Brain microvascular endothelial cell (primary cell): ENCODE data around the gene ACYP1.

Experiments used
- DNase-seq: peaks from one replicate; pipeline ENCODE4 v3.0.0-alpha.2; 2020
- H3K27ac ChIP-seq: fragments of 250-450 bp; sonication (Bioruptor Pico); 2 replicates; pipeline ENCODE4 v1.5.1; 2020; ENCODE audit warnings: mild to moderate bottlenecking, moderate library complexity
- H3K27me3 ChIP-seq: fragments of 250-450 bp; sonication (Bioruptor Pico); replicated peaks from 2 replicates; pipeline ENCODE4 v1.5.1; 2020; ENCODE audit warnings: mild to moderate bottlenecking
- H3K36me3 ChIP-seq: fragments of 250-450 bp; sonication (Bioruptor Pico); replicated peaks from 2 replicates; pipeline ENCODE4 v1.5.1; 2020; ENCODE audit warnings: mild to moderate bottlenecking
- H3K4me3 ChIP-seq: 2 replicates; pipeline ENCODE4 v1.5.1; 2011; ENCODE audit warnings: low read depth, mild to moderate bottlenecking, control low read depth, low read length, moderate library complexity
- CTCF ChIP-seq: IDR thresholded peaks from 2 replicates; pipeline ENCODE4 v1.5.1; 2011; ENCODE audit warnings: low read depth, mild to moderate bottlenecking, moderate library complexity, low read length, control low read depth, inconsistent platforms; ENCODE audit errors: missing control alignments
- in situ Hi-C: cut with HindIII; loops from 2 replicates; pipeline ENCODE4 v1.10.0; 2017; ENCODE audit warnings: low sequenced_read_pairs, low pct_ligation_motif_present

The ACYP1 gene

GRCh38 chr14:75046275-75046674 is 17.5 kb downstream of the ACYP1 start:
- DNase-seq = no peak
- H3K36me3 ChIP-seq = no peaks in the 10 kb centered on the region
- no peak overlapping the region for H3K4me3 ChIP-seq
- in situ Hi-C loops = no loop called here
- H3K27me3 ChIP-seq = no peaks in the 10 kb centered on the region
- no peak overlapping the region for H3K27ac ChIP-seq
- TF ChIP-seq CTCF = no peak

DNA sequence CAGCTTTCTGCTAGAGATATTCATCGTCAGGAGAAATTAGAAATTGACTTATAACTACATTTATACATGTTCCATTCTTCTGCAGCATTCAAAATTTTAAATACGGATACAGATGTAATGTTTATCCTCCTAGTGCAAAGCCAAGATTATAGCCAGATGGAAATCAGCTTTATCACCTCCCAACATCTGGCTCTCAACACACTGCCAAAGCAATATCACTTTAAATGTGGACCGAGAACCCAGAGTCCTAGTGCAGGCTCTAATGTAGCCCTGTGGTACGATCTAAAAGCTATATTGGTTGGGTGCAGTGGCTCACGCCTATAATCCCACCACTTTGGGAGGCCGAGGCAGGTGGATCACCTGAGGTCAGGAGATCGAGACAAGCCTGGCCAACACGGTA is 19.1 kb downstream of the ACYP1 start:
- no peaks in the 10 kb centered on the region for H3K36me3 ChIP-seq
- DNase-seq = no peak
- no peak overlapping the region for H3K27ac ChIP-seq
- H3K27me3 ChIP-seq = no peaks in the 10 kb centered on the region
- in situ Hi-C loops = no loop called here
- no peak overlapping the region for H3K4me3 ChIP-seq
- no peak for TF ChIP-seq CTCF

GRCh38 chr14:75044322-75044721 is 19.5 kb downstream of the ACYP1 start:
- Histone ChIP-seq H3K36me3 (no peaks in the 10 kb centered on the region), H3K27me3 (no peaks in the 10 kb centered on the region), H3K4me3 (no peak overlapping the region), H3K27ac (no peak overlapping the region)
- DNase-seq = peak; percentile 44
- in situ Hi-C loops = no loop called here
- no peak for TF ChIP-seq CTCF

DNA sequence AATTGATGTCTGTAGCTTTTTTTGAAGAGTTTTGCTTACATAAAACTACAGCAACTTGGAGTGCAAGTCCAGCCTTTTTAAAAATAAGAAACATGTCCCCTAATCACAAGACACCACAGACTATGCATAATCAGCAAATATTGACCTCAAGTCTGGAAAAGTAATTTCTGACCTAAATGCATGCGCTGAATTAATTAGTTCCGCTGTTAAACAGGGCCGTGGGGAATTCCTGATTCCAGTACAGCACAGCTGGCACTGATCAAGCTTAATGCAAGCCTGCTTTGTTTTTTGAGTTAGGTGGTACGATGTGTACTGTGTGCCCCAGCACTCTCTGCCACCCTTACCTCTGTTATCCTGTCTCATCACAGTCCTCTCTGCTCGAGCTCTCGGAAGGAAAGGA is 21.8 kb downstream of the ACYP1 start:
- no peak overlapping the region for H3K27ac ChIP-seq
- H3K4me3 ChIP-seq = no peak overlapping the region
- in situ Hi-C loops = no loop called here

GRCh38 chr14:75041613-75042012 is 22.2 kb downstream of the ACYP1 start:
- Histone ChIP-seq H3K27me3 (no peaks in the 10 kb centered on the region), H3K36me3 (peaks cover 3% of the 10 kb centered on the region), H3K27ac (no peak overlapping the region), H3K4me3 (no peak overlapping the region)
- TF ChIP-seq CTCF = no peak
- in situ Hi-C loops = no loop called here
- no peak for DNase-seq

More for the DNA sequence above, 21.8 kb downstream of the ACYP1 start:
- H3K27me3 ChIP-seq = no peaks in the 10 kb centered on the region
- peaks cover 3% of the 10 kb centered on the region for H3K36me3 ChIP-seq
- DNase-seq = no peak
- TF ChIP-seq CTCF = no peak

DNA sequence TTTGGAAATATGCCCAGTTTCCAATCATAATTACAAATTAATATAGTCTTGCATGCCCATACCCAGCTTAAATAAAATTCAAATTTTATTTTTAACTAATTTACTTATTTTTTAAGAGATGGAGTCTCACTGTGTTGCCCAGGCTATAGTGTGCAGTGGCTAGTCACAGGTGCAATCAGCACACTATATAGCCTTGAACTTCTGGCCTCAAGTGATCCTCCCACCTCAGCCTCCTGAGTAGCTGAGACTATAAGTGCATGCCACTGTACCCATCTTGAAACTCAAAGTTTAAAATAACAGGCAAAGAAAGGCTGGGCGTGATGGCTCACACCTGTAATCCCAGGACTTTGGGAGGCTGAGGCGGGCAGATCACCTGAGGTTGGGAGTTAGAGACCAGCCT is 22.9 kb downstream of the ACYP1 start:
- Histone ChIP-seq H3K27me3 (no peaks in the 10 kb centered on the region), H3K27ac (no peak overlapping the region), H3K36me3 (peaks cover 3% of the 10 kb centered on the region), H3K4me3 (no peak overlapping the region)
- in situ Hi-C loops = no loop called here
- no peak for DNase-seq
- TF ChIP-seq CTCF = no peak
